ENCODE results near the gene CCNF.
A peak's percentile ranks its signal among the peaks of the same experiment; 100 is the strongest.
"Not testable (repeated sequence)": the region's sequence is repeated elsewhere in the genome, so short reads cannot be mapped to it uniquely, and the experiment has no call there.

CCNF gene

DNA sequence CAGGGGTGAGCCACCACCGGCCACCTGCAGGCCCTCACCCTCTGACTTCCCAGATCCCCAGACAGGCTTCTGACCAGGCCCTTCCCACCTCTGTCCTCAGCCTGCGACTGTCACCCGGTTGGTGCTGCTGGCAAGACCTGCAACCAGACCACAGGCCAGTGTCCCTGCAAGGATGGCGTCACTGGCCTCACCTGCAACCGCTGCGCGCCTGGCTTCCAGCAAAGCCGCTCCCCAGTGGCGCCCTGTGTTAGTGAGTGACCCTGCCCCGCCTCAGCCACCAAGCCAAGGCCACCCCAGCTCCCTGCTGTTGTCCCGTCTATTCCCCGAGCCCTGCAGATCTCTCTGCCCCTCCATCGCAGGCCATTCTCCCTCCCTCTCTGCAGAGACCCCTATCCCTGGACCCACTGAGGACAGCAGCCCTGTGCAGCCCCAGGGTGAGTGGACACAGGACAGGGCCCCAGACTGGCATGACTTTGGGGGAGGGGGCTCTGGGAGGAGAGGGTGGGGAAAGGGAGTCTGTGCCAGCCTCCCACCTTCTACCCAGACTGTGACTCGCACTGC lies 43.7 kb downstream of the CCNF start:
- no peak for DNase-seq

DNA sequence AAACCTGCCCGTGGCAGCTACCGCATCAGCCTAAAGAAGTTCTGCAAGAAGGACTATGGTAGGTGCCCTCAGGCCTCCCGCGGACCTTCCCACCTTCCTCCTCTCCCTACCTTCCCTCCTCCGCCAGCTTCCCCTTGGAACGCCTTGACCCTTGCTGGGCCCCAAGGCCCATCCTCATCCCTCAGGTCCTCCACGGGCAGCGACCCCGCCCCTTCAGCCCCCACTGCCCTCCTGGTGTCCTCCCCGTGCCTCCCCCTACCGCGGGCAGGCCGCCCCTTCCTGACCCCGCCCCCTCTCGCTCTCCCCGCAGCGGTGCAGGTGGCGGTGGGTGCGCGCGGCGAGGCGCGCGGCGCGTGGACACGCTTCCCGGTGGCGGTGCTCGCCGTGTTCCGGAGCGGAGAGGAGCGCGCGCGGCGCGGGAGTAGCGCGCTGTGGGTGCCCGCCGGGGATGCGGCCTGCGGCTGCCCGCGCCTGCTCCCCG lies 44.2 kb downstream of the CCNF start:
- peak in 1 of 2 experiments; percentile 39 for DNase-seq

GRCh38 chr16:2473999-2474876 lies 45.0 kb downstream of the CCNF start:
- DNase-seq = peak; percentile 38 to 77

GRCh38 chr16:2474877-2475412 lies 45.7 kb downstream of the CCNF start, which contains the start of gene TBC1D24:
TBC1D24 (plus strand) TSS chr16:2475127; CDS start chr16:2496149, 21,022 bp downstream.
- peak; percentile 80 to 91 for DNase-seq

DNA sequence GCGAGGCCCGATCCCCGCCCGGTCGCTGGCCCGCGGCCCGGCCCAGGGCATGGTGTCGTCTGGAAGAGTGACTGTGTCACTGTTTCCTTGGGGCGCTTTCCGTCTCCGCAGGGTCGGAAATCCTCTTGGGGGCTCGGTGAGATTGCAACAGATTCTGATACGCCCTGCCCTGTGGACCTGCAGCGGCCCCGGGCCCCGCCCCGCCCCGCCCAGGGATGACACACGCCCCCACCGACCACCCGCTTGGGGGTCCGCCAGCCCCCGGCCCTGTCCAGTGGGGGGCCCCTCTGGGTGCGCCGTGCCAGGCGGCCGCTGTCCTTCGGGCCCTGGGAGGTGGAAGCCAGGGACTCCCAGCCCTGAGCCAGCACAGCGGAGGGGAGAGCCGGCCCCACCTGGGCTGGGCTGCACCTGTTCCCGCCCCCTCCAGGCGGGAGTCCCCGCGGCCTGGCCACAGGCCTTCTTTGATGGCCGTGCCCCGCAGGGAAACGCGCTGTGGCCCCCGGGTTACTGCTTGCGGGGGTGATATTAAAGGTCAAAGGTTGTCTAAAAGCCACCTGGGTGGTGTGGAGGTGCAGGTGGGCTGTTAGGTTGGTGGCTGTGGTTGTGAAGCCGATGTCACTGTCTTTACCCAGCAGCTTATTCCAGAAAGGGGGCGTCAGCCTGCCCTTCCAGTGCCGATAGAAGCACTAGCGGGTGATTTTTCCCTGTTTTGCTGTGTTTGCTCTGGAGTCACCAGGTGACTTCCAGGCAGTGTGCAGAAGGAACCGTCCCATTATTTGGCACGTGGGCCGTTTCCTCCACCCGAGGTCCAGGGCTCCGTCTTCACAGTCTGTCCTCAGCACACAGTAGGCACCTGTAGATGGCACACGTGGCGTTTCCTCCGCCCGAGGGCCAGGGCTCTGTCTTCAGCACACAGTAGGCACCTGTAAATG lies 46.4 kb downstream of the CCNF start:
- DNase-seq = no peak

DNA sequence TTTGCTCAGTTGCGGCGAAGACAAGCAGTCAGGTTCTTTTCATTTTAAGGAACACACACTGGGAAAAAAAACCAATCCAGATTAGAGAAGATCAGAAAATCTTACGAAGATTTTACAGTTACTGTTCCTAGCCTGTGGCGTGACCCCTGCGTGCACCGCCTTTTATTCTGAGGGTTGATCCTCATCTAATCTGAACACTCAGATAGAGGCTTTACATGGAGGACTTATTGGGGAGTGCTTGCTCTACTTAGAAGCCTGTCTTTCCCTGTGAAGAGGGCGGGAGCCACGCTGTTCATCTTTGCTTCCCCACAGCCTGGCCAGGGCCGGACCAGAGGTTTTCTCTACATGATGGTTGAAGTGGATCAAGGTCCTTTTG lies 47.1 kb downstream of the CCNF start:
- DNase-seq = no peak

DNA sequence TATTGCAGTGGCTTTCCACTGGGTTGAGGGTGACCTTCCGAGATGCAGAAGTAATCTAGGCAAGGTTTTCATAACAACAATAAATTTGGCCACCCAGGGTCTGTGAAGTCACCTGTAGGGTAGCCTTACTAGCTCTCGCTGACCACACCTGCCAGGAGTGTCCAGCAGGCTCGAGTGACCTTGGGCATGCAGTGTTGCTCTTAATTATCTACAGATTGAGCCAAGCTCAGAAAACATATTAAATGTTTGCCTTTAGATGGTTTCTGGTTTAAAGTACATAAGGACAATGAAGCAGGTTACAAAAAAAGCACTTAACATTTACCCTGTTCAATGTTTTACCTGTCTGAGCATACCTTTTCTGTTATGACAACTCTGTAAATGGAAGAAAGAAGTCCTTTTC lies 47.5 kb downstream of the CCNF start:
- DNase-seq = no peak

- no peak for DNase-seq
Measured at GRCh38 chr16:2477327-2477726, 48.1 kb downstream of the CCNF start.

DNA sequence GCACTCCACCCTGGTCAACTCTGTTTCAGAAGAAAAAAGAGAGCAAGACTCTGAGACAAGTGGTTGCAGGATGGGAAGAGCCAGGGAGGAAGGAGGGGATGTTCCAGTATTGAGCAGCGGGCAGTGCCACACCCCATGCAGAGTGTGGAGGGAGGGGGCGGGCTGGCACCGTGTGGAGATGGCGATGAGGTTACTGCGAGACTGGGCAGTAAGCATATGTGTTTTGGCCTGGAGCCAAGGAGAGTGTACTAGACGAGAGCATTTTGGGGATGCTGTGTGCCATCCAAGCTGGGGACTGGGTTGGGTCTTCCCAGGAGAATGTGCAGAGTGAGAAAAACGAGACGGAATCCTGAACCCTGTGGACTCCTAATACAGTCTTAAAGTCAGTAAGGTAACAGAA lies 49.0 kb downstream of the CCNF start:
- no peak for DNase-seq

GRCh38 chr16:2479996-2480395 lies 50.7 kb downstream of the CCNF start:
- DNase-seq = not testable (repeated sequence)

DNA sequence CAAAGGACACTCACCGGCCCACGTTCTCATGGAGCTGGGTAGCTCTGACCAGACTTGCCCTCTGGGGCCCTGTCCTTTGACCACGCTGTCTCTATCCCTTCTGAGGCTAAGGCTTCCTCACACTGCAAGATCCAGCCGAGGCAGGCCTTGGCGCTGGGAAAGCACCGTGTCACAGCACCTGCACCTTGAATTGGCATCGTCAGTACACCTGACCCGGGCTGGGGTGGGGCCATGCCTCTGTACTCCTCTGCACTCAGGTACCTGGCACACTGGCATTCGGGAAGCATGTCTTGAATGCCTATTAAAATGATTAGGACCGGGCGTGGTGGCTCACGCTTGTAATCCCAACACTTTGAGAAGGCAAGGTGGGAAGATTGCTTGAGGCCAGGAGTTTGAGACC lies 51.7 kb downstream of the CCNF start:
- DNase-seq = no peak

GRCh38 chr16:2481676-2482075 lies 52.4 kb downstream of the CCNF start:
- DNase-seq = no peak

DNA sequence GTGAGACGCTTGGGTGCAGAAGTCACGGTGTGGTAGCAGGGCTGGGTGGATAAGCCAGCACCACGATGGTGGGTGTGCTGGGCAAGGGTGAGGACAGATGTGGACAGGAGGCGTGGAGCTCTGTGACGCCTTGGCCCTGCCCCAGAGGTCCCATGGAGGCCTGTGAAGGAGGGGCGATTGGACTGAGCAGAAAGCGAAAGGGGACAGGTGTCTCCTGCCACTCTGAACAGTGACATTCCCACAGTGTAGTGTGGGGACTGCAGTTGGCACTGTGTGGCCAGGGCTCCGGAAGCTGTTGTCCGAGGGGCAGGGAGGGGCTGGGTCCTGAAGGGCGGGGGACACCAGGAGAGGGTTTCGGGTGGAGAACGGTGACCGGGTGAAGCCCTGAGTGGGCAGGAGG lies 53.0 kb downstream of the CCNF start:
- no peak for DNase-seq

DNA sequence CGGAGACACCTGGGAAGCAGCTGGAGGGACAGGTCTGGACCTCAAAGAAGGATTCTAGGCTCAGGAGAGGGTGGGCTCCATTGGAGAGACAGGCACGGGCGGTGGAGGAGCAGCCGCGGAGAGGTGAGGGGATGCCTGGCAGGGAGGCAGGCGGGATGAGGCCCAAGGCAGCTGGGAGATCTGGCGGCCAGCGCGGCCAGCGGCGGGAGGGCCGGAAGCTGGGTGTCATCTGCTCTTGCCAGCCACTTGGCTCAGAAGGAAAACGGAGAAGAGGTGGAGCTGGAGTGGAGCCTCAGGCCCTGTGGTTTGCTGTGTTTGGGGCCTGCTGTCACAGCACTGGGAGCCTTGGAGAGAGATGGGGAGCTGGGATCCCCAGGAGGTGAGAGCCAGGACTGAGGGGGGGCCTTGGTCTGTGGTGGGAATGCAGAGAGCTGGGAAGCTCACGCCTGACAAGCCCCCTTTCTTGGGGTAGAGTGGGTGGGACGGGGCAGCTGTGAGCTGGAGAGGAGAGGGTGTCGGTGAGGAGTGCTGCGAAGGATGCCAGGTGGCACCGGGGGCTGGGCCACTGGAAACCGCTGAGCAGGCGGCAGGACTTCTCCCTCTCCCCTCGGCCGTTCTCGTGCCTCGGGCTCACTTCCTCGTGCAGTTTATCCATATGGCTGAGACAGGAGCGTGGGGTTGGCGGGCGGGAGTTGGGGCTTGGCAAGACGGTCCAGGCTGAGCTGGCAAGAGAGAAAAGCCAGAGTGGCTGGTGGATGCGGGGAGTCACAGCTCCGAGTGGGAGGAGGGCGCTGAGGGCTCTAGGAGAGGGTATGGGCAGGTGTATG lies 53.7 kb downstream of the CCNF start:
- DNase-seq = no peak

GRCh38 chr16:2483939-2484897 lies 55.0 kb downstream of the CCNF start:
- no peak for DNase-seq

DNA sequence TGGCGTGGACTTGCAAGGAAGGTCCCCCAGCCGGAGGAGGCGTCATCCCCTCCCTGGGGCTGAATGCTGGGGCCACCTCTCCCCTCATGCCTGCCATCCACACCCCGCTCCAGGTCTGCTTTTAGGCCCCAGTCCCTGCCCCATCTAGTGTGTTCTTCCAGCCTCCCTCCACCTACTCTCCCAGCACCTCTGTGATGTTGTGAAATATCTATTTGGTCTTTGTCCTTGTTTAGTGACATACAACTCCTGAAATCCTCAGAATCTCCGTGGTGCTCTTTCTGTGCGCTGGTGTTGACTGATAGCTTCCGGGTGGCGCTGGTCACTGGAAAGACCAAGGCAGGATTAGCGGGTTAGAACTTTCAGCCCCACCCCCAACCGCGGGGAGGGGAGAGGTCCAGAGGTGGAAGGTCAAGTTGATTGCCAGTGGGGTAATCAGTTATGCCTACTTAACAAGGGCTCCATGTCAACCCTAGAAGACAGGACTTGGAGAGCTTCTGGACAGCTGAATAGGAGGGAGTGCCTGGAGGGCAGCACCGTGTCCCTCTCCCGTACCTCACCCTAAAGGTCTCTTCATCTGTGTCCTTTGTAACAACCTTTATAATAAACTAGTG lies 55.8 kb downstream of the CCNF start:
- DNase-seq = no peak

GRCh38 chr16:2485811-2486507 lies 56.7 kb downstream of the CCNF start:
- DNase-seq = no peak

DNA sequence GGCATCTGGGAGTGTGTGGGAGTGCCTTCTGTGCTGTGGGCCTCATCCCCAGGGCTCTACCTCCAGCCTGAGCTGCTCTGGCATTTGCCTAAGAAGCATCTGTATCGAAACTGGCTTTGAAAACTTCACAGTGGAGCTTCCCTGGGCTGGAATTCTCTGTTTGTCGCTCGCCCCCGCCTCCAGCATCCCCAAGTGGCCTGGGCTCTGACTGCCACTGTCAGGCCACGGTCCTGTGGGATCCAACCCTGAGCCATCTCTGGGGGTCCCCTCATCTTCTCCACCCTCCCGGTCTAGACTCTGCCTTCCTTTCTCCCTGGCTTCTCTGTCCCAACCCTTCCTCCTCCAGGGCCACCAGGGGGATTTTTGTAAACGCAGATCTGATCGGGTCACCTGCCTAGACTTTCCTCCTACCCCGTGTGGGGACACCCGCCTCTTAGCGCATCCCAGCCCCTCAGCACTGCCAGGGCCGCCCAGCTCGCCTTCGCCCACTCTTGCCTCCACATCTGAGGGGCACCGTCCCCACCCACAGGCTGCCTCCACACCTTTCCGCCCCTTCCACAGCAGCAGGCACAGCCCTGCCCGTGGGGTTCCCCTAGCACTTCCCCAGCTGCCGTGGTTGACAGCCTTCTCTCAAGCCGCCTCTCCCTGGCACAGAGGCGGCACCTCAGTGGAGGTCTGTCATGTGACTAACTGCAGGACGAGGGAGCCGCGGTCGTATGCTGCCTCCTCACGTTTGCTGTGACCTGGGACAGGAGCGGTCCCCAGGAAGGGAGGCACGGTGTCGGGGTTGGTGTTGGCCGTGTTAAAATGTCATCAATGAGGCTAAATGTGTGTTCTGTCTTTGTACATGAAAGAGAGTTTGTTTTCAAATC lies 57.6 kb downstream of the CCNF start:
- no peak for DNase-seq

GRCh38 chr16:2487517-2487842 lies 58.2 kb downstream of the CCNF start:
- no peak for DNase-seq
